Stimulated activated CD4-positive, alpha-beta T cell treated with anti-CD3 and anti-CD28 coated beads, TNF-alpha, amount 100 ng/mL, for 48 hours (primary cell): ENCODE measurements around the gene SLC6A13.
"Not testable (repeated sequence)": the region's sequence is repeated elsewhere in the genome, so short reads cannot be mapped to it uniquely, and the experiment has no call there.

Source experiments
- DNase-seq, 3 donors: peaks; one replicate each; pipeline ENCODE4 v3.0.0-alpha.2; 2020; ENCODE audit warnings: low read depth in 3 of 3

The SLC6A13 gene

GRCh38 chr12:264269-264668 lies 1.6 kb upstream of the SLC6A13 start:
- no peak for DNase-seq

GRCh38 chr12:263574-263973 lies 938 bp upstream of the SLC6A13 start:
- no peak for DNase-seq

GRCh38 chr12:262113-262512 lies 523 bp downstream of the SLC6A13 start:
- DNase-seq: no peak

GRCh38 chr12:257521-258321 lies 4.9 kb downstream of the SLC6A13 start:
- DNase-seq: no peak

GRCh38 chr12:256958-257357 lies 5.7 kb downstream of the SLC6A13 start:
- no peak for DNase-seq

GRCh38 chr12:256225-256624 lies 6.4 kb downstream of the SLC6A13 start:
- no peak for DNase-seq

GRCh38 chr12:254912-255311 lies 7.7 kb downstream of the SLC6A13 start:
- DNase-seq: no peak

- DNase-seq: no peak
Measured at GRCh38 chr12:254039-254438, 8.6 kb downstream of the SLC6A13 start.

GRCh38 chr12:253116-253831 lies 9.4 kb downstream of the SLC6A13 start:
- DNase-seq: no peak

GRCh38 chr12:252636-253035 lies 10.0 kb downstream of the SLC6A13 start:
- no peak for DNase-seq

GRCh38 chr12:247271-247670 lies 15.4 kb downstream of the SLC6A13 start:
- DNase-seq: no peak

GRCh38 chr12:243381-243780 lies 19.3 kb downstream of the SLC6A13 start:
- no peak for DNase-seq

- DNase-seq: no peak
Measured at GRCh38 chr12:242496-242895, 20.1 kb downstream of the SLC6A13 start.

- DNase-seq: no peak
Measured at GRCh38 chr12:241266-241665, 21.4 kb downstream of the SLC6A13 start.

GRCh38 chr12:240566-240965 lies 22.1 kb downstream of the SLC6A13 start:
- DNase-seq: no peak

GRCh38 chr12:238736-239398 lies 23.8 kb downstream of the SLC6A13 start:
- DNase-seq: no peak

- no peak for DNase-seq
Measured at GRCh38 chr12:238116-238515, 24.5 kb downstream of the SLC6A13 start.

- DNase-seq: no peak
Measured at GRCh38 chr12:237026-237815, 25.4 kb downstream of the SLC6A13 start.

- DNase-seq: no peak
Measured at GRCh38 chr12:236445-236844, 26.2 kb downstream of the SLC6A13 start.

GRCh38 chr12:235967-236366 lies 26.7 kb downstream of the SLC6A13 start:
- not testable (repeated sequence) for DNase-seq

- no peak for DNase-seq
Measured at GRCh38 chr12:234891-235415, 27.7 kb downstream of the SLC6A13 start.

- DNase-seq: no peak
Measured at GRCh38 chr12:234019-234418, 28.6 kb downstream of the SLC6A13 start.
